ENCODE data around the gene USP25. TPM values are rescaled to one million over a fixed set of nuclear protein-coding genes. Genes with fewer than 3 reads are reported as not detected.

Gene USP25
- total and polyA plus RNA-seq, 2 donors (not counting 1 experiment from before 2014, with no cell fraction given) = 40.6 to 65.7 TPM

DNA sequence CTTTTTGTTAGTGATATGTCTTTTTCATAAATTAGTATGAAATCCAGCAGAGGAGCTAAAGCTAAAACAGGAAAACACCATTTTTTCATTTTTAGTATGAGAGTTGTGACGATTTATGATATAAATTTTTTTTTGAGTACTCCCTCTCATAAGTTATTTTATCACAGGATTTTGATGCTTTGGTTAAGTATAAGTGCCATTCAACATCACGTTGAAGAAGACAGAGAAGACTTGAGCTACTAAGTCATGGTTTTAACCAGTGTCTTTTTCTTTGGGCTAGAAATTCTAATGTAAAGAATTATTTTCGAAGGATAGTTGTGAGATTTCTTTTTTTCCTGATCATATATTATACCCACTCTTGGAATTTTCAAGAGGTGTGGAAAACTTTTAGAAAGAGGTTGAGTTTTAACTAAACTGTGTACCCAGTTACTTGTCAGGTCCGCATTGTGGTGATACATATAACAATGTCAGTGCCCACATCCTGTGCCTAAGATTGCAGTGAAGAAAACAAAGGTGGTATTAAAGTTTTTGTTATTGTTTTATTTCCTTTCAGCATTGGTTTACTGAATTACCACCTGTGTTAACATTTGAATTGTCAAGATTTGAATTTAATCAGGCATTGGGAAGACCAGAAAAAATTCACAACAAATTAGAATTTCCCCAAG is 93.8 kb downstream of the USP25 start:
- Histone ChIP-seq H4K20me1 (ENCODE audit: control insufficient read depth, extremely low read depth, insufficient read depth, low read length) (no peaks in the 10 kb centered on the region), H3K79me2 (ENCODE audit: control insufficient read depth, insufficient read depth, low read length) (no peaks in the 10 kb centered on the region), H3K36me3 (ENCODE audit: control insufficient read depth, insufficient read depth, low read length) (peaks cover 2% of the 10 kb centered on the region), H3K9ac (ENCODE audit: insufficient read depth, low read length) (no peak overlapping the region), H3K4me3 (replicated peaks in 1 of 4; ENCODE audit: control extremely low read depth in 1 of 4, insufficient read depth in 1 of 4, low read depth in 3 of 4, low read length in 4 of 4) (no peak overlapping the region), H3K4me2 (ENCODE audit: extremely low read depth, insufficient read depth, low read length) (no peak overlapping the region), H3K4me1 (ENCODE audit: control insufficient read depth, extremely low read depth, insufficient read depth, low read length) (peaks cover 4% of the 10 kb centered on the region), H2AFZ (ENCODE audit: low read length) (no peak overlapping the region), H3K27ac (ENCODE audit: insufficient read depth, low read length) (no peak overlapping the region), H3K9me3 (ENCODE audit: control insufficient read depth, insufficient read depth, low read depth, low read length) (no peaks in the 10 kb centered on the region), H3K27me3 (ENCODE audit: control insufficient read depth, insufficient read depth, low read length) (no peaks in the 10 kb centered on the region)
- no peak for DNase-seq (ENCODE audit: low read depth in 2 of 2)
- TF ChIP-seq EZH2 (IDR thresholded peaks at IDR 0.05; ENCODE audit: low read length, missing control alignments) = no peak
- TF ChIP-seq, protein P1, sequence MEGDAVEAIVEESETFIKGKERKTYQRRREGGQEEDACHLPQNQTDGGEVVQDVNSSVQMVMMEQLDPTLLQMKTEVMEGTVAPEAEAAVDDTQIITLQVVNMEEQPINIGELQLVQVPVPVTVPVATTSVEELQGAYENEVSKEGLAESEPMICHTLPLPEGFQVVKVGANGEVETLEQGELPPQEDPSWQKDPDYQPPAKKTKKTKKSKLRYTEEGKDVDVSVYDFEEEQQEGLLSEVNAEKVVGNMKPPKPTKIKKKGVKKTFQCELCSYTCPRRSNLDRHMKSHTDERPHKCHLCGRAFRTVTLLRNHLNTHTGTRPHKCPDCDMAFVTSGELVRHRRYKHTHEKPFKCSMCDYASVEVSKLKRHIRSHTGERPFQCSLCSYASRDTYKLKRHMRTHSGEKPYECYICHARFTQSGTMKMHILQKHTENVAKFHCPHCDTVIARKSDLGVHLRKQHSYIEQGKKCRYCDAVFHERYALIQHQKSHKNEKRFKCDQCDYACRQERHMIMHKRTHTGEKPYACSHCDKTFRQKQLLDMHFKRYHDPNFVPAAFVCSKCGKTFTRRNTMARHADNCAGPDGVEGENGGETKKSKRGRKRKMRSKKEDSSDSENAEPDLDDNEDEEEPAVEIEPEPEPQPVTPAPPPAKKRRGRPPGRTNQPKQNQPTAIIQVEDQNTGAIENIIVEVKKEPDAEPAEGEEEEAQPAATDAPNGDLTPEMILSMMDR (conservative IDR thresholded peaks at IDR 0.05 in 1 of 2, IDR thresholded peaks at IDR 0.05 in 1 of 2; ENCODE audit: low read depth in 1 of 2, low read length in 2 of 2) = no peak

DNA sequence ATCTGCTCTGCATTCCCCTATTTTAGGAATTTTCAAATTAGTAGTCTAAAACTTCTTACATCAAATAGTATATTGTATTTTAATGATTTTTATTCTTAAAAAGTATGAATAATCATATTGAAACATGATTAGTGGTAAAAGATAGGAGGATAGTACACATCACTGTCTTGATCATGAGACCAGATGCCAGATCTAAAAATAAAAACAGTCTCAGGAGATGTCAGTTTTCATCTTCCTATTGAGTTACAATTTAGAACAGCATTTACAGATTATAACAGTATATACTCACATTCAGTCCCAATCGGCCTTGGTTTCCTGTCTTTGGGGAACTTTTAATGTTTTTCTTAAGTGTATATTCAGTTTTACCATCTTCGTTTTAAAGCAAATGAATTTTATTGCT is 95.9 kb downstream of the USP25 start:
- TF ChIP-seq, protein P1 (conservative IDR thresholded peaks at IDR 0.05 in 1 of 2, IDR thresholded peaks at IDR 0.05 in 1 of 2; ENCODE audit: low read depth in 1 of 2, low read length in 2 of 2) = no peak
- no peak for TF ChIP-seq EZH2 (IDR thresholded peaks at IDR 0.05; ENCODE audit: low read length, missing control alignments)
- peaks cover 2% of the 10 kb centered on the region for H3K36me3 ChIP-seq (ENCODE audit: control insufficient read depth, insufficient read depth, low read length)
- H3K9ac ChIP-seq (ENCODE audit: insufficient read depth, low read length) = no peak overlapping the region
- H3K4me3 ChIP-seq (replicated peaks in 1 of 4; ENCODE audit: control extremely low read depth in 1 of 4, insufficient read depth in 1 of 4, low read depth in 3 of 4, low read length in 4 of 4) = no peak overlapping the region
- no peak overlapping the region for H3K4me2 ChIP-seq (ENCODE audit: extremely low read depth, insufficient read depth, low read length)
- no peaks in the 10 kb centered on the region for H3K9me3 ChIP-seq (ENCODE audit: control insufficient read depth, insufficient read depth, low read depth, low read length)
- no peak overlapping the region for H3K27ac ChIP-seq (ENCODE audit: insufficient read depth, low read length)
- no peaks in the 10 kb centered on the region for H4K20me1 ChIP-seq (ENCODE audit: control insufficient read depth, extremely low read depth, insufficient read depth, low read length)
- no peak for DNase-seq (ENCODE audit: low read depth in 2 of 2)
- no peak overlapping the region for H2AFZ ChIP-seq (ENCODE audit: low read length)
- H3K27me3 ChIP-seq (ENCODE audit: control insufficient read depth, insufficient read depth, low read length) = no peaks in the 10 kb centered on the region
- H3K4me1 ChIP-seq (ENCODE audit: control insufficient read depth, extremely low read depth, insufficient read depth, low read length) = peaks cover 4% of the 10 kb centered on the region
- no peaks in the 10 kb centered on the region for H3K79me2 ChIP-seq (ENCODE audit: control insufficient read depth, insufficient read depth, low read length)

DNA sequence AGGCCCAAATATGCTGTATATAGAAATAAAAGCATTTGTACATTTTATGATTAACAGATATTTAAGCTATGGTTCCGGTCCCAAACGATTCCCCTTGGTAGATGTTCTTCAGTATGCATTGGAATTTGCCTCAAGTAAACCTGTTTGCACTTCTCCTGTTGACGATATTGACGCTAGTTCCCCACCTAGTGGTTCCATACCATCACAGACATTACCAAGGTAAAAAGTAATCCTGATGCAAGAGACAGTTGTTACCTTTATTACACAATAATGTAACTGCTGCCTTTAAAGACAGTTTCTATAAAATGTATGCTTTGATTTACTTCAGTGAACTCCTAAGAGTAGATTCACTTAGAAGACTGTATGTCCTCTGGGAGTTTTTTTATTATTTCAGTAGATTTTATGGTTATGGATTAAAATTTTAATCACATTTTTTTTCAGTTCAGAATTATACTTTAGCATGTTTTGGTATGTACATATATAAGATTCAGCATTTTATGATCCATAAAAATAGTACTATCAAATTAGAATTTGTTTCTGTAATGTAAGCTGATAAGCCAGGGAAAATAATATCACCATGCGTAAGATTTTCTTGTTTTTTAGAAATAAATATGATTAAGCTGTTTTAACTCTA is 96.5 kb downstream of the USP25 start:
- H2AFZ ChIP-seq (ENCODE audit: low read length) = no peak overlapping the region
- H3K9ac ChIP-seq (ENCODE audit: insufficient read depth, low read length) = no peak overlapping the region
- H3K27me3 ChIP-seq (ENCODE audit: control insufficient read depth, insufficient read depth, low read length) = no peaks in the 10 kb centered on the region
- H3K36me3 ChIP-seq (ENCODE audit: control insufficient read depth, insufficient read depth, low read length) = peaks cover 3% of the 10 kb centered on the region
- TF ChIP-seq EZH2 (IDR thresholded peaks at IDR 0.05; ENCODE audit: low read length, missing control alignments) = no peak
- TF ChIP-seq, protein P1 (conservative IDR thresholded peaks at IDR 0.05 in 1 of 2, IDR thresholded peaks at IDR 0.05 in 1 of 2; ENCODE audit: low read depth in 1 of 2, low read length in 2 of 2) = peak; percentile 27 to 60
- H3K79me2 ChIP-seq (ENCODE audit: control insufficient read depth, insufficient read depth, low read length) = no peaks in the 10 kb centered on the region
- H3K27ac ChIP-seq (ENCODE audit: insufficient read depth, low read length) = no peak overlapping the region
- H3K4me2 ChIP-seq (ENCODE audit: extremely low read depth, insufficient read depth, low read length) = no peak overlapping the region
- H3K4me3 ChIP-seq (replicated peaks in 1 of 4; ENCODE audit: control extremely low read depth in 1 of 4, insufficient read depth in 1 of 4, low read depth in 3 of 4, low read length in 4 of 4) = no peak overlapping the region
- no peaks in the 10 kb centered on the region for H4K20me1 ChIP-seq (ENCODE audit: control insufficient read depth, extremely low read depth, insufficient read depth, low read length)
- no peaks in the 10 kb centered on the region for H3K4me1 ChIP-seq (ENCODE audit: control insufficient read depth, extremely low read depth, insufficient read depth, low read length)
- no peaks in the 10 kb centered on the region for H3K9me3 ChIP-seq (ENCODE audit: control insufficient read depth, insufficient read depth, low read depth, low read length)
- peak; percentile 36 to 61 for DNase-seq (ENCODE audit: low read depth in 2 of 2)
